Measurements from ENCODE around the gene PLCH1.

DNA sequence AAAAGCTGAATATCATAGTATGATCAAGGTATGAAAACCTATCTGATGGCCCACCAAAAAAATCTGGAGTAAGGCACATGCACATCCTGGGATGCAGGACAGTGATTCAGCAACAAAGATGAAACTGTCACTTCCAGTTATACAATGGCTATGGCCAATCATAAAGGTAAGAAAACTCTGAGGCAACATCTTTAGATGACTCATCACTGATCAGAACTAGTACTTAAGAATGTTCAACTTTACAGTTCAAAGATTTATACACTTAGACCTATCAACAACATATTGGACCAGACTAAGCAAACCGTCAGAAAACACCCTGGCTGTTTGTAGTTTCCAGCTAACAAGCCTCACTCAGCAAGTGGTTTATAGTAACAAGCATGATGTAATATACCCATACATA is 21.3 kb upstream of the PLCH1 start:
- TF ChIP-seq, protein P1, sequence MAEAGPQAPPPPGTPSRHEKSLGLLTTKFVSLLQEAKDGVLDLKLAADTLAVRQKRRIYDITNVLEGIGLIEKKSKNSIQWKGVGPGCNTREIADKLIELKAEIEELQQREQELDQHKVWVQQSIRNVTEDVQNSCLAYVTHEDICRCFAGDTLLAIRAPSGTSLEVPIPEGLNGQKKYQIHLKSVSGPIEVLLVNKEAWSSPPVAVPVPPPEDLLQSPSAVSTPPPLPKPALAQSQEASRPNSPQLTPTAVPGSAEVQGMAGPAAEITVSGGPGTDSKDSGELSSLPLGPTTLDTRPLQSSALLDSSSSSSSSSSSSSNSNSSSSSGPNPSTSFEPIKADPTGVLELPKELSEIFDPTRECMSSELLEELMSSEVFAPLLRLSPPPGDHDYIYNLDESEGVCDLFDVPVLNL (CRISPR knock-in tag; IDR thresholded peaks at IDR 0.05; ENCODE audit: borderline replicate concordance, low read depth): no peak
- TF ChIP-seq TEAD4 (CRISPR knock-in tag; IDR thresholded peaks at IDR 0.05): no peak
- TF ChIP-seq, protein P2, sequence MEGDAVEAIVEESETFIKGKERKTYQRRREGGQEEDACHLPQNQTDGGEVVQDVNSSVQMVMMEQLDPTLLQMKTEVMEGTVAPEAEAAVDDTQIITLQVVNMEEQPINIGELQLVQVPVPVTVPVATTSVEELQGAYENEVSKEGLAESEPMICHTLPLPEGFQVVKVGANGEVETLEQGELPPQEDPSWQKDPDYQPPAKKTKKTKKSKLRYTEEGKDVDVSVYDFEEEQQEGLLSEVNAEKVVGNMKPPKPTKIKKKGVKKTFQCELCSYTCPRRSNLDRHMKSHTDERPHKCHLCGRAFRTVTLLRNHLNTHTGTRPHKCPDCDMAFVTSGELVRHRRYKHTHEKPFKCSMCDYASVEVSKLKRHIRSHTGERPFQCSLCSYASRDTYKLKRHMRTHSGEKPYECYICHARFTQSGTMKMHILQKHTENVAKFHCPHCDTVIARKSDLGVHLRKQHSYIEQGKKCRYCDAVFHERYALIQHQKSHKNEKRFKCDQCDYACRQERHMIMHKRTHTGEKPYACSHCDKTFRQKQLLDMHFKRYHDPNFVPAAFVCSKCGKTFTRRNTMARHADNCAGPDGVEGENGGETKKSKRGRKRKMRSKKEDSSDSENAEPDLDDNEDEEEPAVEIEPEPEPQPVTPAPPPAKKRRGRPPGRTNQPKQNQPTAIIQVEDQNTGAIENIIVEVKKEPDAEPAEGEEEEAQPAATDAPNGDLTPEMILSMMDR (IDR thresholded peaks at IDR 0.05): no peak
- TF ChIP-seq, protein P3, sequence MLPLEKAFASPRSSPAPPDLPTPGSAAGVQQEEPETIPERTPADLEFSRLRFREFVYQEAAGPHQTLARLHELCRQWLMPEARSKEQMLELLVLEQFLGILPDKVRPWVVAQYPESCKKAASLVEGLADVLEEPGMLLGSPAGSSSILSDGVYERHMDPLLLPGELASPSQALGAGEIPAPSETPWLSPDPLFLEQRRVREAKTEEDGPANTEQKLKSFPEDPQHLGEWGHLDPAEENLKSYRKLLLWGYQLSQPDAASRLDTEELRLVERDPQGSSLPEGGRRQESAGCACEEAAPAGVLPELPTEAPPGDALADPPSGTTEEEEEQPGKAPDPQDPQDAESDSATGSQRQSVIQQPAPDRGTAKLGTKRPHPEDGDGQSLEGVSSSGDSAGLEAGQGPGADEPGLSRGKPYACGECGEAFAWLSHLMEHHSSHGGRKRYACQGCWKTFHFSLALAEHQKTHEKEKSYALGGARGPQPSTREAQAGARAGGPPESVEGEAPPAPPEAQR (CRISPR knock-in tag; IDR thresholded peaks at IDR 0.05): no peak
- TF ChIP-seq, protein P4, sequence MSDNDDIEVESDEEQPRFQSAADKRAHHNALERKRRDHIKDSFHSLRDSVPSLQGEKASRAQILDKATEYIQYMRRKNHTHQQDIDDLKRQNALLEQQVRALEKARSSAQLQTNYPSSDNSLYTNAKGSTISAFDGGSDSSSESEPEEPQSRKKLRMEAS (CRISPR knock-in tag; IDR thresholded peaks at IDR 0.05): no peak
- TF ChIP-seq CREB1 (CRISPR knock-in tag; IDR thresholded peaks at IDR 0.05): no peak
- TF ChIP-seq, protein P5, sequence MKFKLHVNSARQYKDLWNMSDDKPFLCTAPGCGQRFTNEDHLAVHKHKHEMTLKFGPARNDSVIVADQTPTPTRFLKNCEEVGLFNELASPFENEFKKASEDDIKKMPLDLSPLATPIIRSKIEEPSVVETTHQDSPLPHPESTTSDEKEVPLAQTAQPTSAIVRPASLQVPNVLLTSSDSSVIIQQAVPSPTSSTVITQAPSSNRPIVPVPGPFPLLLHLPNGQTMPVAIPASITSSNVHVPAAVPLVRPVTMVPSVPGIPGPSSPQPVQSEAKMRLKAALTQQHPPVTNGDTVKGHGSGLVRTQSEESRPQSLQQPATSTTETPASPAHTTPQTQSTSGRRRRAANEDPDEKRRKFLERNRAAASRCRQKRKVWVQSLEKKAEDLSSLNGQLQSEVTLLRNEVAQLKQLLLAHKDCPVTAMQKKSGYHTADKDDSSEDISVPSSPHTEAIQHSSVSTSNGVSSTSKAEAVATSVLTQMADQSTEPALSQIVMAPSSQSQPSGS (CRISPR knock-in tag; IDR thresholded peaks at IDR 0.05; ENCODE audit: borderline replicate concordance, low read depth): no peak
- no peak for TF ChIP-seq NR3C1 (CRISPR knock-in tag; conservative IDR thresholded peaks at IDR 0.05; ENCODE audit: low read depth)
- no peak for TF ChIP-seq ZNF121 (CRISPR knock-in tag; IDR thresholded peaks at IDR 0.05)
- TF ChIP-seq, protein P6, sequence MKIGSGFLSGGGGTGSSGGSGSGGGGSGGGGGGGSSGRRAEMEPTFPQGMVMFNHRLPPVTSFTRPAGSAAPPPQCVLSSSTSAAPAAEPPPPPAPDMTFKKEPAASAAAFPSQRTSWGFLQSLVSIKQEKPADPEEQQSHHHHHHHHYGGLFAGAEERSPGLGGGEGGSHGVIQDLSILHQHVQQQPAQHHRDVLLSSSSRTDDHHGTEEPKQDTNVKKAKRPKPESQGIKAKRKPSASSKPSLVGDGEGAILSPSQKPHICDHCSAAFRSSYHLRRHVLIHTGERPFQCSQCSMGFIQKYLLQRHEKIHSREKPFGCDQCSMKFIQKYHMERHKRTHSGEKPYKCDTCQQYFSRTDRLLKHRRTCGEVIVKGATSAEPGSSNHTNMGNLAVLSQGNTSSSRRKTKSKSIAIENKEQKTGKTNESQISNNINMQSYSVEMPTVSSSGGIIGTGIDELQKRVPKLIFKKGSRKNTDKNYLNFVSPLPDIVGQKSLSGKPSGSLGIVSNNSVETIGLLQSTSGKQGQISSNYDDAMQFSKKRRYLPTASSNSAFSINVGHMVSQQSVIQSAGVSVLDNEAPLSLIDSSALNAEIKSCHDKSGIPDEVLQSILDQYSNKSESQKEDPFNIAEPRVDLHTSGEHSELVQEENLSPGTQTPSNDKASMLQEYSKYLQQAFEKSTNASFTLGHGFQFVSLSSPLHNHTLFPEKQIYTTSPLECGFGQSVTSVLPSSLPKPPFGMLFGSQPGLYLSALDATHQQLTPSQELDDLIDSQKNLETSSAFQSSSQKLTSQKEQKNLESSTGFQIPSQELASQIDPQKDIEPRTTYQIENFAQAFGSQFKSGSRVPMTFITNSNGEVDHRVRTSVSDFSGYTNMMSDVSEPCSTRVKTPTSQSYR (CRISPR knock-in tag; IDR thresholded peaks at IDR 0.05): no peak
- no peak for TF ChIP-seq FOXK1 (CRISPR knock-in tag; IDR thresholded peaks at IDR 0.05)
- TF ChIP-seq ELF4 (CRISPR knock-in tag; IDR thresholded peaks at IDR 0.05; ENCODE audit: low read depth): no peak
